Neuronal stem cell (in vitro differentiated cells): ENCODE results near the gene MGMT.
A peak's percentile ranks its signal among the peaks of the same experiment; 100 is the strongest.

Experiments used
- DNase-seq: peaks from one replicate; pipeline ENCODE4 v3.0.0-alpha.2; 2013; ENCODE audit warnings: low spot score
- H2AFZ ChIP-seq: one replicate; pipeline ENCODE4 v1.6.1; 2013; ENCODE audit warnings: mild to moderate bottlenecking, low read length, inconsistent platforms
- H2AK5ac ChIP-seq: 2 replicates; pipeline ENCODE4 v1.6.1; 2013; ENCODE audit warnings: low read depth, mild to moderate bottlenecking, inconsistent platforms, low read length, moderate library complexity, mixed read lengths
- H2BK120ac ChIP-seq: 2 replicates; pipeline ENCODE4 v1.6.1; 2013; ENCODE audit warnings: low read depth, mild to moderate bottlenecking, inconsistent platforms, low read length, moderate library complexity, mixed read lengths
- H2BK12ac ChIP-seq: one replicate; pipeline ENCODE4 v1.6.1; 2013; ENCODE audit warnings: low read length, inconsistent platforms
- H2BK15ac ChIP-seq: 2 replicates; pipeline ENCODE4 v1.6.1; 2013; ENCODE audit warnings: mild to moderate bottlenecking, low read length, inconsistent platforms, mixed read lengths
- H2BK5ac ChIP-seq: one replicate; pipeline ENCODE4 v1.6.1; 2013; ENCODE audit warnings: inconsistent platforms, mild to moderate bottlenecking, low read length, moderate library complexity
- H3K14ac ChIP-seq: one replicate; pipeline ENCODE4 v1.6.1; 2013; ENCODE audit warnings: low read length, inconsistent platforms
- H3K18ac ChIP-seq: 2 replicates; pipeline ENCODE4 v1.6.1; 2013; ENCODE audit warnings: low read length, inconsistent platforms
- H3K23ac ChIP-seq: 2 replicates; pipeline ENCODE4 v1.6.1; 2013; ENCODE audit warnings: low read depth, mild to moderate bottlenecking, mixed read lengths, low read length, inconsistent platforms; ENCODE audit not compliant: poor library complexity
- H3K27ac ChIP-seq: replicated peaks from 3 replicates; pipeline ENCODE4 v1.5.1; 2013; ENCODE audit warnings: low read length, inconsistent platforms
- H3K27me3 ChIP-seq, 3 experiments: 2 replicates each; pipeline ENCODE4 v1.6.1; 2013; ENCODE audit warnings: low read length in 3 of 3, mild to moderate bottlenecking in 2 of 3, inconsistent platforms in 1 of 3, low read depth in 1 of 3, mixed read lengths in 1 of 3, moderate library complexity in 1 of 3; ENCODE audit not compliant: control insufficient read depth in 3 of 3, insufficient read depth in 3 of 3
- H3K36me3 ChIP-seq, 2 donors: replicated peaks in 1 of 2; 2 replicates each; pipeline ENCODE4 v1.6.1; 2013; ENCODE audit warnings: low read length in 2 of 2; ENCODE audit not compliant: control insufficient read depth in 2 of 2, insufficient read depth in 2 of 2
- H3K4ac ChIP-seq: 2 replicates; pipeline ENCODE4 v1.6.1; 2013; ENCODE audit warnings: inconsistent platforms, mild to moderate bottlenecking, low read length, moderate library complexity
- H3K4me1 ChIP-seq, 2 donors: 1 replicate in 1 of 2; 2 replicates in 1 of 2; pipeline ENCODE4 v1.6.1; 2013; ENCODE audit warnings: low read length in 2 of 2, low read depth in 1 of 2; ENCODE audit not compliant: control insufficient read depth in 2 of 2, insufficient read depth in 1 of 2
- H3K4me2 ChIP-seq: one replicate; pipeline ENCODE4 v1.6.1; 2013; ENCODE audit warnings: mild to moderate bottlenecking, low read length, inconsistent platforms; ENCODE audit not compliant: insufficient read depth, poor library complexity, severe bottlenecking
- H3K4me3 ChIP-seq, 2 donors: 2 replicates each; pipeline ENCODE4 v1.5.1; 2013; ENCODE audit warnings: low read length in 2 of 2, mild to moderate bottlenecking in 2 of 2, inconsistent platforms in 1 of 2, moderate library complexity in 1 of 2
- H3K79me1 ChIP-seq: one replicate; pipeline ENCODE4 v1.6.1; 2013; ENCODE audit warnings: low read depth, mild to moderate bottlenecking, inconsistent platforms, low read length, moderate library complexity
- H3K9ac ChIP-seq: one replicate; pipeline ENCODE4 v1.6.1; 2013; ENCODE audit warnings: mild to moderate bottlenecking, low read depth, low read length, inconsistent platforms; ENCODE audit not compliant: poor library complexity
- H3K9me3 ChIP-seq, 2 donors: replicated peaks in 1 of 2; 2 replicates each; pipeline versions ENCODE3 to v1.6.1; 2013; ENCODE audit warnings: low read length in 2 of 2, mild to moderate bottlenecking in 2 of 2, inconsistent platforms in 1 of 2, low read depth in 1 of 2, mixed read lengths in 1 of 2, moderate library complexity in 1 of 2; ENCODE audit not compliant: control insufficient read depth in 2 of 2, insufficient read depth in 1 of 2
- H4K8ac ChIP-seq: one replicate; pipeline ENCODE4 v1.6.1; 2013; ENCODE audit warnings: low read depth, mild to moderate bottlenecking, inconsistent platforms, low read length, moderate library complexity
- H4K91ac ChIP-seq: one replicate; pipeline ENCODE4 v1.6.1; 2013; ENCODE audit warnings: low read length, low read depth, mild to moderate bottlenecking, inconsistent platforms; ENCODE audit not compliant: poor library complexity
- WGBS, 2 donors: extraction: QIAGEN DNeasy Blood & Tissue Kit; methylation state at CpG; one replicate each; pipeline ENCODE4 v1.1.7; 2013; ENCODE audit warnings: missing lambda C conversion rate in 2 of 2, mixed read lengths in 1 of 2; ENCODE audit not compliant: insufficient read length in 2 of 2, insufficient replicate concordance in 1 of 2; ENCODE audit errors: extremely low coverage in 2 of 2; 5-methylcytosine and 5-hydroxymethylcytosine counted together

The MGMT gene

DNA sequence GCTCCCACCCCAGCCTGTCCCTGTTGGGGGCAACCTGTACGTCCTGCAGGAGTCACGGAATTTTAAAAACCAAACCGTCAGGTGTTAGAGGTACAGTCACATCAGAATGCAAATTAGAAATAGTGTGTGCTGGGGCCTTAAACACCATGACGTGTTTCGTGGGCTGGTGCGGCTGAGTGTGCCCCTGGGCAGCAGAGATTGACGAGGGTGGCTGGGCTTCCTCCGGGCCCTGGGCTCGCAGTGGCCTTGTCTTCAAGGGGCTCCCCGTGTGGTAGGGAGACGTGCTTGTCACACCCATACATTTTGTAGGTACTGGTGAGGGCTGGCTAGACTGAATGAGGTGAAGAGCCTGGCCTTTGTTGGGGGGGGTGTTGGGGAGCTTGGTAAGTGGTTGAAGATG, 7.6 kb downstream of the MGMT start:
- Histone ChIP-seq H4K91ac (no peak overlapping the region), H3K23ac (no peak overlapping the region), H2BK15ac (no peak overlapping the region), H2AK5ac (no peak overlapping the region), H3K79me1 (peaks cover 3% of the 10 kb centered on the region), H3K27me3 (no peaks in the 10 kb centered on the region), H3K27ac (no peak overlapping the region), H3K9ac (no peak overlapping the region), H3K18ac (no peak overlapping the region), H2BK12ac (no peak overlapping the region), H3K4me1 (no peaks in the 10 kb centered on the region), H3K36me3 (no peaks in the 10 kb centered on the region), H2BK120ac (no peak overlapping the region), H2BK5ac (no peak overlapping the region), H3K14ac (no peak overlapping the region), H3K4me3 (no peak overlapping the region), H3K4me2 (no peak overlapping the region), H4K8ac (no peak overlapping the region), H2AFZ (no peak overlapping the region), H3K9me3 (no peaks in the 10 kb centered on the region), H3K4ac (no peak overlapping the region)
- WGBS, 2 donors: no CpG with 5 or more reads among the region's 11 CpGs
- no peak for DNase-seq

DNA sequence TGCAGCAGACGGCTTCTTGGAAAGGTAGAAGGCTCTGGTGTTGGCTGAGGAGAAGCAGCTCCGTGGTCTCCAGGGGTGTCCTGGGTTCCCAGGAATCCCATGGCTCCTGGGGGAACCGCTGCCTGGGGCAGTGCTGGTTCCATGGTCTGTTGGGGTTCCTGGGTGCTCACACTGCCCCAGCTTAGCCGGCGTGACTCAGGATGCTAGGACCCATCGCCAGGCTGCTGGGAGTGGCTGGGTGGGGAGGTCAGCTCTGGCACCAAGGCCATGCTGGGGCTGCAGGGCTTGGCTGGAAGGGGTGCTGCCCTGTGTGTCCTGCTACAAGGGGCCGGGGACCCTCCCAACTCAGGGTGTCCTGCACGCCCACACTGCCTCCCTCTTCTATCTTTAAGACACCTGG, 9.4 kb downstream of the MGMT start:
- no peak overlapping the region for H2BK12ac ChIP-seq
- no peak overlapping the region for H2AFZ ChIP-seq
- H3K79me1 ChIP-seq: peaks cover 3% of the 10 kb centered on the region
- H4K8ac ChIP-seq: no peak overlapping the region
- no peak overlapping the region for H2BK120ac ChIP-seq
- H3K14ac ChIP-seq: no peak overlapping the region
- no peak for DNase-seq
- no peak overlapping the region for H2BK5ac ChIP-seq
- peak overlapping the region; percentile 39 for H3K18ac ChIP-seq
- no peaks in the 10 kb centered on the region for H3K27me3 ChIP-seq
- no peak overlapping the region for H3K4me2 ChIP-seq
- no peak overlapping the region for H3K27ac ChIP-seq
- peaks cover 0 to 5% of the 10 kb centered on the region in 2 donors for H3K9me3 ChIP-seq
- H3K36me3 ChIP-seq: no peaks in the 10 kb centered on the region
- H3K4me3 ChIP-seq: peak overlapping the region in 1 of 2 donors; percentile 16
- no peak overlapping the region for H2AK5ac ChIP-seq
- no peak overlapping the region for H4K91ac ChIP-seq
- no peak overlapping the region for H3K9ac ChIP-seq
- peak overlapping the region; percentile 44 for H3K23ac ChIP-seq
- no peaks in the 10 kb centered on the region for H3K4me1 ChIP-seq
- no peak overlapping the region for H2BK15ac ChIP-seq
- no CpG with 5 or more reads among the region's 8 CpGs for WGBS, 2 donors
- no peak overlapping the region for H3K4ac ChIP-seq

DNA sequence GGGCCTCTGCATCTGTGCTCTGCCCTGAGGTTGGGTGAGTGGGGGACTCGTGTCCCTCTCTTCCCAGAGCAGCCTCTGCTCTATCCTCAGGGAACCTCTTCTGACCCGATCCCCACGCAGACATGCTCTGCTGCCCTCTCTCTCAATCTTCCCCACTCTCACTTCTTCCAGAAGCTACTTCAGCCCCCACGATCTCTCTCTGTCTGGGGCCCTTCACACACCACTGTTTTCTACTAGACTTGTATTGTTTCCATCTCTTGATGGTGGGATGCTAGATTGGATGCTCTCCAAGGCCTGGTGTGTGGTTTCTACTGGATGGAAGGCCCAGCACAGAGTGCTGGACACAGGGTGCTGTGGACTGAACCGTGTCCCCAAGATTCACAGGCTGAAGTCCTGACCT, 10.0 kb downstream of the MGMT start:
- Histone ChIP-seq H2BK5ac (no peak overlapping the region), H3K4me2 (no peak overlapping the region), H4K8ac (no peak overlapping the region), H3K9me3 (peaks cover 0 to 5% of the 10 kb centered on the region in 2 donors), H3K4me3 (no peak overlapping the region), H2BK12ac (no peak overlapping the region), H3K14ac (peak overlapping the region; percentile 5), H3K27ac (no peak overlapping the region), H2AK5ac (no peak overlapping the region), H3K18ac (no peak overlapping the region), H2BK15ac (no peak overlapping the region), H3K27me3 (no peaks in the 10 kb centered on the region), H3K4ac (no peak overlapping the region), H3K36me3 (no peaks in the 10 kb centered on the region), H3K9ac (no peak overlapping the region), H4K91ac (no peak overlapping the region), H3K23ac (no peak overlapping the region), H3K4me1 (no peaks in the 10 kb centered on the region), H2AFZ (no peak overlapping the region), H2BK120ac (no peak overlapping the region), H3K79me1 (peaks cover 3% of the 10 kb centered on the region)
- DNase-seq: no peak
- no CpG with 5 or more reads among the region's 5 CpGs for WGBS, 2 donors

DNA sequence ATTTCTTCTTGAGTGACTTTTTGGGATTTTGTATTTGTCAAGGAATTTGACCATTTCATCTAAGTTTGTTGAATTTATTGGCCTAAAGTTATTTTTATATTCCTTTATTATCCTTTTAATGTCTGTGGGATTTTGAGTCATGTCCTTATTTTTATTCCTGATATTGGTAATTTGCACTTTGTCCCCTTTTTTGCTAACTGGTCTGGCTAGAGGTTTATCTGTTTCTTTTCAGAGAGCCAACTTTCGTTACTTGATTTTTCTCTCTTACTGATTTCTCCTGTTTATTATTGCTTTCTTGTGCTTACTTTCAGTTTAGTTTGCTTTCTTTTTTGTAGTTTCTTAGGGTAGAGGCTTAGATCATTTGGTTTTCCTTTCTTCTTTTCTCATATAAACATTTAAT, 14.6 kb downstream of the MGMT start:
- H2AK5ac ChIP-seq: no peak overlapping the region
- H4K8ac ChIP-seq: no peak overlapping the region
- no peak overlapping the region for H2BK120ac ChIP-seq
- H3K18ac ChIP-seq: no peak overlapping the region
- no peak overlapping the region for H2AFZ ChIP-seq
- no peak overlapping the region for H4K91ac ChIP-seq
- H3K23ac ChIP-seq: no peak overlapping the region
- H3K79me1 ChIP-seq: no peaks in the 10 kb centered on the region
- no peak overlapping the region for H3K27ac ChIP-seq
- no peak overlapping the region for H3K4ac ChIP-seq
- no peak overlapping the region for H2BK15ac ChIP-seq
- no peak overlapping the region for H3K4me3 ChIP-seq
- H3K4me2 ChIP-seq: no peak overlapping the region
- peaks cover 8 to 14% of the 10 kb centered on the region in 2 donors for H3K9me3 ChIP-seq
- DNase-seq: no peak
- no peaks in the 10 kb centered on the region for H3K4me1 ChIP-seq
- no CpG with 5 or more reads among the region's 1 CpG for WGBS, 2 donors
- H2BK12ac ChIP-seq: no peak overlapping the region
- no peak overlapping the region for H3K14ac ChIP-seq
- no peak overlapping the region for H2BK5ac ChIP-seq
- no peak overlapping the region for H3K9ac ChIP-seq
- no peaks in the 10 kb centered on the region for H3K36me3 ChIP-seq
- no peaks in the 10 kb centered on the region for H3K27me3 ChIP-seq
